HL-60 (cell line): ENCODE results near the gene SLC2A13.

Source experiments
- DNase-seq, 2 experiments: peaks; one replicate each; pipeline ENCODE4 v3.0.0-alpha.2; 2010 to 2020; ENCODE audit warnings: low read depth in 1 of 2, low spot score in 1 of 2
- H3K27ac ChIP-seq: fragments of 250-450 bp; sonication (Bioruptor Pico); replicated peaks from 2 replicates; pipeline ENCODE4 v1.5.1; 2020; ENCODE audit warnings: mild to moderate bottlenecking, moderate library complexity
- H3K27me3 ChIP-seq: fragments of 250-450 bp; sonication (Bioruptor Pico); 2 replicates; pipeline ENCODE4 v1.5.1; 2021; ENCODE audit warnings: mild to moderate bottlenecking, moderate library complexity; ENCODE audit not compliant: insufficient read depth, poor library complexity, severe bottlenecking
- H3K4me3 ChIP-seq: replicated peaks from 2 replicates; pipeline ENCODE4 v1.5.1; 2011; ENCODE audit warnings: mild to moderate bottlenecking, control low read depth, low read length; ENCODE audit not compliant: insufficient read depth
- GABPA ChIP-seq: IDR thresholded peaks from 2 replicates; pipeline ENCODE4 v1.6.1; 2012; ENCODE audit warnings: low read depth
- POLR2AphosphoS5 ChIP-seq: IDR thresholded peaks from 2 replicates; pipeline ENCODE4 v1.6.1; 2012; ENCODE audit warnings: low read depth
- SPI1 ChIP-seq: IDR thresholded peaks from 2 replicates; pipeline ENCODE4 v1.6.1; 2012; ENCODE audit warnings: low read depth, mild to moderate bottlenecking, borderline replicate concordance
- TF ChIP-seq, protein P1 (sequence below): IDR thresholded peaks from 2 replicates; pipeline ENCODE4 v1.6.1; 2012; ENCODE audit warnings: low read depth; ENCODE audit not compliant: insufficient replicate concordance
- TF ChIP-seq, protein P2 (sequence below): IDR thresholded peaks from one replicate; pipeline ENCODE4 v1.5.1; 2011; ENCODE audit warnings: low read length, control low read depth, inconsistent platforms; ENCODE audit not compliant: insufficient read depth

The SLC2A13 gene

DNA sequence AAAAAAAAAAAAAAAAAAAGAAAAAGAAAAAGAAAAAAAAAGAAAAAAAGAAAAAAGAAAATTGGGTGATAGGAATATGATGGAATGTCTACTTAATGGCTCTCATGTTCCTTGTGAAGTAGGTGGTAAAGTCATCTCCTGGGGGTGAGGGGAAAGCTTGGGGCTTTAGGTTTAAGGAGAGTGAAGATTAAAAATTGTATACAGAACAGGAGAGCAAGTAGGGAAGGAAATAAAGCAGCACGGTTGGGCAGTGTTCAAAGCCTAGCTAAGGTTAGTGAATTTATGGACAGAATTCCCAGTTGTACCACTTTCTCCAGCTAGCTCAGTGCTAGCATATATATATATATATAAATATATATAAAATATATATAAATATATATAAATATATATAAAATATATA, 40.0 kb upstream of the SLC2A13 start:
- no peak overlapping the region for H3K4me3 ChIP-seq
- no peak for DNase-seq
- no peaks in the 10 kb centered on the region for H3K27me3 ChIP-seq
- no peak overlapping the region for H3K27ac ChIP-seq
- TF ChIP-seq GABPA (no peak), SPI1 (no peak), POLR2AphosphoS5 (no peak)
- TF ChIP-seq, protein P1, sequence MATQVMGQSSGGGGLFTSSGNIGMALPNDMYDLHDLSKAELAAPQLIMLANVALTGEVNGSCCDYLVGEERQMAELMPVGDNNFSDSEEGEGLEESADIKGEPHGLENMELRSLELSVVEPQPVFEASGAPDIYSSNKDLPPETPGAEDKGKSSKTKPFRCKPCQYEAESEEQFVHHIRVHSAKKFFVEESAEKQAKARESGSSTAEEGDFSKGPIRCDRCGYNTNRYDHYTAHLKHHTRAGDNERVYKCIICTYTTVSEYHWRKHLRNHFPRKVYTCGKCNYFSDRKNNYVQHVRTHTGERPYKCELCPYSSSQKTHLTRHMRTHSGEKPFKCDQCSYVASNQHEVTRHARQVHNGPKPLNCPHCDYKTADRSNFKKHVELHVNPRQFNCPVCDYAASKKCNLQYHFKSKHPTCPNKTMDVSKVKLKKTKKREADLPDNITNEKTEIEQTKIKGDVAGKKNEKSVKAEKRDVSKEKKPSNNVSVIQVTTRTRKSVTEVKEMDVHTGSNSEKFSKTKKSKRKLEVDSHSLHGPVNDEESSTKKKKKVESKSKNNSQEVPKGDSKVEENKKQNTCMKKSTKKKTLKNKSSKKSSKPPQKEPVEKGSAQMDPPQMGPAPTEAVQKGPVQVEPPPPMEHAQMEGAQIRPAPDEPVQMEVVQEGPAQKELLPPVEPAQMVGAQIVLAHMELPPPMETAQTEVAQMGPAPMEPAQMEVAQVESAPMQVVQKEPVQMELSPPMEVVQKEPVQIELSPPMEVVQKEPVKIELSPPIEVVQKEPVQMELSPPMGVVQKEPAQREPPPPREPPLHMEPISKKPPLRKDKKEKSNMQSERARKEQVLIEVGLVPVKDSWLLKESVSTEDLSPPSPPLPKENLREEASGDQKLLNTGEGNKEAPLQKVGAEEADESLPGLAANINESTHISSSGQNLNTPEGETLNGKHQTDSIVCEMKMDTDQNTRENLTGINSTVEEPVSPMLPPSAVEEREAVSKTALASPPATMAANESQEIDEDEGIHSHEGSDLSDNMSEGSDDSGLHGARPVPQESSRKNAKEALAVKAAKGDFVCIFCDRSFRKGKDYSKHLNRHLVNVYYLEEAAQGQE = no peak
- TF ChIP-seq, protein P2, sequence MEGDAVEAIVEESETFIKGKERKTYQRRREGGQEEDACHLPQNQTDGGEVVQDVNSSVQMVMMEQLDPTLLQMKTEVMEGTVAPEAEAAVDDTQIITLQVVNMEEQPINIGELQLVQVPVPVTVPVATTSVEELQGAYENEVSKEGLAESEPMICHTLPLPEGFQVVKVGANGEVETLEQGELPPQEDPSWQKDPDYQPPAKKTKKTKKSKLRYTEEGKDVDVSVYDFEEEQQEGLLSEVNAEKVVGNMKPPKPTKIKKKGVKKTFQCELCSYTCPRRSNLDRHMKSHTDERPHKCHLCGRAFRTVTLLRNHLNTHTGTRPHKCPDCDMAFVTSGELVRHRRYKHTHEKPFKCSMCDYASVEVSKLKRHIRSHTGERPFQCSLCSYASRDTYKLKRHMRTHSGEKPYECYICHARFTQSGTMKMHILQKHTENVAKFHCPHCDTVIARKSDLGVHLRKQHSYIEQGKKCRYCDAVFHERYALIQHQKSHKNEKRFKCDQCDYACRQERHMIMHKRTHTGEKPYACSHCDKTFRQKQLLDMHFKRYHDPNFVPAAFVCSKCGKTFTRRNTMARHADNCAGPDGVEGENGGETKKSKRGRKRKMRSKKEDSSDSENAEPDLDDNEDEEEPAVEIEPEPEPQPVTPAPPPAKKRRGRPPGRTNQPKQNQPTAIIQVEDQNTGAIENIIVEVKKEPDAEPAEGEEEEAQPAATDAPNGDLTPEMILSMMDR = no peak

DNA sequence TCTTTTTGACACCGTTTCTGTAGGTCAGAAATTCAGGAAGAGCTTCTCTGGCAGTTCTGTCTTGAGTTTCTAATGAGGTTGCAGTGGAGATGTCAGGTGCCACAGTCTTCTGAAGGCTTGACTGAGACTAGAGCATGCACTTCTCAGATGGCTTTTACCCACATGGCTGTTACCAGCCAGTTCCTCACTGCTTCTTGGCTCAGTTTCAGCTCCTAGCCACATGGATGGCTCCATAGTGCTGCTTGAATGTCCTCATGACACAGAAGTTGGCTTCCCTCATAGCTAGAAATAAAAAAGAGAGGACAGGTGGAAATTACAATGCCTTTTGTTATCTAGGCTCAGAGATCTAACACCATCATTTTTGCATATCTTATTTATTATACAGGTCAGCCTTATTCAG, 38.1 kb upstream of the SLC2A13 start:
- H3K4me3 ChIP-seq = no peak overlapping the region
- H3K27ac ChIP-seq = no peak overlapping the region
- no peaks in the 10 kb centered on the region for H3K27me3 ChIP-seq
- TF ChIP-seq SPI1 (peak; percentile 52; the same call in 1 of the 2 replicates), GABPA (no peak), POLR2AphosphoS5 (no peak)
- TF ChIP-seq, protein P2 = no peak
- TF ChIP-seq, protein P1 = no peak
- peak in 1 of 2 experiments; percentile 63 for DNase-seq

DNA sequence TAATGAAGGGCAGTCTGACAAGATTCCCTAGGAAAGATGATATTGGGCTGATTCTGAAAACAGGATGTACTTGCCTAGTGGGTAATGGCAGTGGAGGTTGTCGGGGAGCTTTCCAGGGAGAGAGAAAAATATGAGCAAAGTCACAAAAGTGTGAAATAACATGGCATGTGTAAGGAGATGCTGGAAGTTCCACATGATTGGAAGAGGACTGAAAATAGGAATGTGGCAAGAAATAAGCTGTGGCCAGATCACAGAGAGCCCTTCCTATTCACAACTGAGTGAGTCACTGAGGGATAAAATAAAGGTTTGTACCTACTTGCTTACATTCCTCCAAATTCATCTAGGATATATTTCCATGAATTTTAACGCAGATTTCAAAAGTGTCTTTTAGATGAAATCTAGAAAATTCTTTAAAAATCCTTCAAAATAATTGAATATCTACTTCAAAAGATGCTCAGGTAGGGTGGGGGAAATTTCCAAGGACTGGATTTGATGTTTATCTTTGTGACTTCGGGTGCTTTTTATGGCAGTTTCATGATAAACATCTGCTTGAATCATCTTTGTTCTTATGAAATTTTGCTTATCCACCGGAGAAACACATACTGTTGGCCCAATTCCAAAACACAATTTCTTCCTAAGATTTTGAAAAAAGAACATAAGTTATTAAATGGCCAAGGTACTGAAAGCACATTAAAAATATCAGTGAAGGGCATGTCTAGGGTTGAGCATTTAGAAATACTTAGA, 36.3 kb upstream of the SLC2A13 start:
- H3K27me3 ChIP-seq = no peaks in the 10 kb centered on the region
- no peak for DNase-seq
- H3K4me3 ChIP-seq = no peak overlapping the region
- TF ChIP-seq POLR2AphosphoS5 = no peak
- TF ChIP-seq GABPA = no peak
- TF ChIP-seq, protein P2 = no peak
- TF ChIP-seq SPI1 = no peak
- TF ChIP-seq, protein P1 = no peak
- no peak overlapping the region for H3K27ac ChIP-seq
